HG03175 (cell line): Measurements from ENCODE around the gene FGF6.

ENCODE experiments used
- ATAC-seq: cut with Tn5 transposase; IDR thresholded peaks from one replicate; pipeline ENCODE4 v1.9.1; 2021; ENCODE audit warnings: mild to moderate bottlenecking, moderate library complexity; ENCODE audit not compliant: unreplicated experiment

The FGF6 gene

GRCh38 chr12:4448371-4448940, 2.8 kb upstream of the FGF6 start:
- ATAC-seq = no peak

DNA sequence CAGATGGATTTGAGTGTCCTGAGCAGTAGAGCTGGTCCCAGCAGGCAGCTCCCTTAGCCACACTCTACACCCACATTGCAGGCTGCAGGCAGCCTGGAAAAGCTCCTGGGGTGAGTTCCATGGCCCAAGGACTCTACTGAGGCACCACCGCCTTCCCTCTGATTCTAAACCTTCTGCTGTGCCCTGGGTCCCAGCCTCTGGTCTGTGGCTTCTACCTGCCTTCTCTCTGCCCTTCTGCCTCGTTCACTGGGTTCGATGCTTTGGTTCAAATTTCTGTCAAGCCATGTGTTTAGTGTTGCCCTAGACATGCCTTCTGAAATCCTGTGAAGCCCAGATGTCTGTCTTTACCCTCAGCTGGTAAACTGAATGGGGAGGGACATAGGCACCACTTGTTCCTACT, 1.5 kb upstream of the FGF6 start:
- no peak for ATAC-seq

DNA sequence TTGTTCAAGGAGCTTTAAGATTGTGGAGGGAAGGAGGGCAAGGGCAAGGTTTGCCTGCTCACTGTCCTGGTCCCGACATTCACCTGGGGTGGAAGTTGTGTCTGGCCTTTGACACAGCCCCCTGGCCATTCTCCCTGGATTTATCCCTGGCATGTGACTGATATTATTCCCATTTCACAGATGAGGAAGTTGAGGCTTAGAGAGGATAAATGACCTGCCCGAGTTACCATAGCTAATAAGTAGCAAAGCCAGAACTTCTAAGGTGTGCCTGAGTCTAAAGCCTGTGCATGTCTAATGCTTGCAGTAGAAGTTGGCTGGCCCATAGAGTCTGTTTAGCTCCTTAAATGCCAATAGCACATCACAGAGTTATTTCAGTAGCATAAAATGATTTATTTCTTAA, 720 bp upstream of the FGF6 start:
- no peak for ATAC-seq

GRCh38 chr12:4444031-4444430, 1.6 kb downstream of the FGF6 start:
- no peak for ATAC-seq

- ATAC-seq = no peak
Observed at GRCh38 chr12:4443616-4444015, 2.0 kb downstream of the FGF6 start.

- ATAC-seq = no peak
Observed at GRCh38 chr12:4441355-4442335, 4.0 kb downstream of the FGF6 start.

DNA sequence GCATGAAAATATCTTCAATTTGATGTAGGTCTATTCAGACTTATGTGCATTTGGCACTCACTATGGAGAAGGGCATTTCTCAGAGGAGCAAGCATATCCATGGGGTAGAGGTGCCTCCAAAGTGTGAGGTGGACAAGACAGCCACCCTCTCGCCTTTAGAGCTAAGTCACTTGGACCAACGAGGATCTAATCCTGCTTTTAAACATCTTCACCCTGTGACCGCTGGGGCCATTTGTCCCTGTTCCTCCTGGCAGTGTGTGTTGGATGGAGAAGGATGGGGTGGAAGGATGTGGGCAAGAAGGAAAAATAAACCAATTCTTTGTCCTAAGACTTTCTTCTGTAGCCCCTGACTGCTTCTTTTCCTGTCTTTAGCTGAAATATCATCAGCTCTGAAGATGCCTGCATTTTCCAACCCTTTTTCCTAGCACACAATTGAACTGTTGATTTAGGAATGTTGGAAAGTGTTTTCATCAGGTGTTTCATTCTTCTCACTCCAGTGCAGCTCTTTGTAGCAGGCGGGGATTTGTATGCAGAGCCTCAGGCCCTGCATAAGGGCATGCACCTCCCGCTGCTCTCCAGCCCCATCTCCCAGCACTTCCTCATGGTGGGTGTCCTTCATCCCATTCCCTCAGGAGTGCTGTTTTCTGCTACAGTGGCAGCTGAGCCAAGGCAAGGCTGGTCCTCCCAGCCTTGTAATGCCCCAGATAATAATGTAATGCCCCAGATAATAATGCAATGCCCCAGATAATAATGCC, 5.3 kb downstream of the FGF6 start:
- ATAC-seq = no peak

- no peak for ATAC-seq
Observed at GRCh38 chr12:4439736-4440135, 5.9 kb downstream of the FGF6 start.

DNA sequence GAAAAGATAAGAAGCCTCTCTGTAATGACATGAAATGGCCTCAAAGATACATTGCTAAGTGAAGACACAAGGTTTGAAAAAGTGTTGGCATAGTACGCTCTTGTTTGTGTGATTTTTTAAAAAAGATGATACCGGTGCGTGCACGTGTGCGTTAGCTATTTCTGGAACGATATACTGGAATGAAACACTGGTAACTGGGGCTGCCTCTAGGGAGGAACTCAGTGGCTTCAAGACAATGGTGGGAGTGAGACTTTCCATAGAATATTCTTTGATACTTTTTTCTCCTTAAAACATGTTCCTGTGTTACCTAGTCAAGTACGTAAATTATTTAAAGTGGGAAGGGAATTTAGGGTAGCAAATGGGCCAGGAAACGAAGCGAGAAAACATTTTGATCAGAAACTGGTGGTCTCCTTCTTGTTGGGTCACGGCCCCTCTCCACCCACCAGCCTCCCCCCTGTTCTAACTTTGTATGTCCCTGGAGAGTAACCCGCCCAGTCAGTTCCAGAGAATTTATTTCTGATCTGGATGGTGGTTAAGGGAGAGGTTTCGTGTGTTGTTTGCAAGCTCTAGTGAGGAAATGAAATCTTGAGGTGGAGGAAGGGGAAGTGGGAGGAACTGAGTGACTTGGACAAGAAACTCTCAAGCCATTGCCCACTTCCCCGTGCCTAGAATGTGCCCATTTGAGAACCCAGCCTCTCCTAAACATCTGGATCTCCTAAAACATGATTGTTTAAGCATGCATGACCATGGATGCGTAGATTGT, 6.6 kb downstream of the FGF6 start:
- no peak for ATAC-seq

- no peak for ATAC-seq
Observed at GRCh38 chr12:4435537-4435936, 10.1 kb downstream of the FGF6 start.

- ATAC-seq = no peak
Observed at GRCh38 chr12:4434706-4435425, 10.7 kb downstream of the FGF6 start.

- no peak for ATAC-seq
Observed at GRCh38 chr12:4434301-4434700, 11.3 kb downstream of the FGF6 start.

- no peak for ATAC-seq
Observed at GRCh38 chr12:4433745-4434058, 11.9 kb downstream of the FGF6 start.

GRCh38 chr12:4432878-4433744, 12.5 kb downstream of the FGF6 start:
- ATAC-seq = no peak

- ATAC-seq = no peak
Observed at GRCh38 chr12:4431866-4432265, 13.7 kb downstream of the FGF6 start.

GRCh38 chr12:4431436-4431835, 14.2 kb downstream of the FGF6 start:
- no peak for ATAC-seq

- ATAC-seq = no peak
Observed at GRCh38 chr12:4424422-4424821, 21.2 kb downstream of the FGF6 start.

GRCh38 chr12:4423528-4424195, 22.0 kb downstream of the FGF6 start:
- no peak for ATAC-seq

DNA sequence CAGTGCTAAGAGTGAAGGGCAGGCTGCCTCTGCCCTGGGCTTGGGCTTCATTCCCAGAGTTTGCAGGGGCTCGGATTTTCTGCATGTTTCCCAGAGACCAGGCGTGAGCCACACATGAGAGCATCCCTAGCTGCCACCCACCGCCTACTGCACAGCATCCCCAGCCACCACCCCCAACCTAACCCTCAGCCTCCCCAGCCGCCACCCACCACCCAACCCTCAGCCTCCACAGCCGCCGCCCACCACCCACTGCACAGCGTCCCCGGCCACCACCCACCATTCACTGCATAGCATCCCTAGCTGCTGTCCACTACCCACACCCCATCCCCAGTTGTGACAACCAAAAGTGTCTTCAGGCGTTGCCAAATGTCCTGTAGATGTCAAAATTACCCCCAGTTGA, 22.6 kb downstream of the FGF6 start:
- ATAC-seq = no peak
